C4-2B (cell line): Measurements from ENCODE around the gene ARMC9.

Experiments used
- H3K27ac ChIP-seq: fragments of 450-650 bp; 2 replicates; pipeline ENCODE4 v1.5.1; 2017
- CTCF ChIP-seq: fragments of 450-650 bp; conservative IDR thresholded peaks from 2 replicates; pipeline ENCODE4 v1.5.1; 2017; ENCODE audit warnings: mild to moderate bottlenecking
- ZFX ChIP-seq: fragments of 450-650 bp; IDR thresholded peaks from 2 replicates; pipeline ENCODE4 v1.6.1; 2017

ARMC9 gene

GRCh38 chr2:231292472-231293134, 94.2 kb downstream of the ARMC9 start:
- no peak overlapping the region for H3K27ac ChIP-seq
- no peak for TF ChIP-seq CTCF
- TF ChIP-seq ZFX: no peak

GRCh38 chr2:231293163-231293562, 94.7 kb downstream of the ARMC9 start:
- H3K27ac ChIP-seq: no peak overlapping the region
- no peak for TF ChIP-seq ZFX
- TF ChIP-seq CTCF: no peak

- no peak overlapping the region for H3K27ac ChIP-seq
- TF ChIP-seq ZFX (no peak), CTCF (no peak)
Observed at GRCh38 chr2:231294116-231294515, 95.7 kb downstream of the ARMC9 start.

- TF ChIP-seq CTCF (no peak), ZFX (no peak)
- H3K27ac ChIP-seq: no peak overlapping the region
Observed at GRCh38 chr2:231294571-231295362, 96.3 kb downstream of the ARMC9 start.

- no peak overlapping the region for H3K27ac ChIP-seq
- TF ChIP-seq ZFX (no peak), CTCF (no peak)
Observed at GRCh38 chr2:231295363-231295655, 96.9 kb downstream of the ARMC9 start.

- H3K27ac ChIP-seq: no peak overlapping the region
- TF ChIP-seq ZFX (no peak), CTCF (no peak)
Observed at GRCh38 chr2:231296401-231296974, 98.1 kb downstream of the ARMC9 start.
